Gastroesophageal sphincter (tissue), 3 donors: ENCODE data around the gene UBE2I.

Experiments
- POLR2AphosphoS5 ChIP-seq: sonication (generic); formaldehyde crosslinking; IDR thresholded peaks from one replicate; pipeline ENCODE4 v1.6.1; 2017; ENCODE audit warnings: antibody characterized with exemption
- TF ChIP-seq, protein P1 (sequence below), 4 experiments: fragments of 200-600 bp in 2 of 4; fragments of 450-650 bp in 2 of 4; sonication (generic) in 1 of 4; IDR thresholded peaks; one replicate each; pipeline ENCODE4 v1.5.1; 2017 to 2019; ENCODE audit warnings: antibody characterized with exemption in 4 of 4, mild to moderate bottlenecking in 2 of 4, moderate library complexity in 2 of 4

DNA sequence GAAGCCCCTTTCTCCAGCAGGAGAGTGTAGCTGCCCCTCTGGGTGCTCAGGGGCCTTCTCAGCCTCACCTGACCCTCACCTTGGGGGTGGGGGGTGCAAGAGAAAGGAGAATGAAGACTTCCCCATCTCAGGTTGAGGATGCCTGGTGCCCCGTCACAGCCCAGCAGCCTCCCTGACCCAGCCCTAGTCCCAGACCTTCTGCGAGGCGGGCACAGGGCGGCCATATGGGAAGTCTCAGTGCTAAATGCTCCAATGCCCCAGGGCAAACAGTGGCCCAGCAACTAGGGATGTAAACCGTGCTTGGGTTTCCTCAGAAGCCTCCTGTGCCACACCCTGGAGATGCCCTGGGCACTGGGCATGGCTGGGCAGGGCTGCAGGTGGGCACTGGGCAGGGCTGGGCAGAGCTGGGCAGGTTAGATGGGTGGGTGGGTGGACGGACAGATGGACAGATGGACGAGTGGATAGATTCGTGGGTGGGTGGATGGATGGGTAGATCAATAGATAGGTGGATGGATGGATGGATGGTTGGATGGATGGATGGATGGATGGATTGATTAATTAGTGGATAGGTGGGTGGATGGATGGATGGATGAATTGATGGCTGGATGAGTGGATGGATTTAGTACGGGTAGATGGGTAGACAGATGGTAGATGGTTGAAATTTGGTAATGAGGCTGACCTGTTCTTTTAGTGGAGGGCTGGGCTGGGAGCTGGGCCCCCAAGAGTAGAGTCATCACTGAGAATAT, 36.8 kb upstream of the UBE2I start:
- TF ChIP-seq, protein P1, sequence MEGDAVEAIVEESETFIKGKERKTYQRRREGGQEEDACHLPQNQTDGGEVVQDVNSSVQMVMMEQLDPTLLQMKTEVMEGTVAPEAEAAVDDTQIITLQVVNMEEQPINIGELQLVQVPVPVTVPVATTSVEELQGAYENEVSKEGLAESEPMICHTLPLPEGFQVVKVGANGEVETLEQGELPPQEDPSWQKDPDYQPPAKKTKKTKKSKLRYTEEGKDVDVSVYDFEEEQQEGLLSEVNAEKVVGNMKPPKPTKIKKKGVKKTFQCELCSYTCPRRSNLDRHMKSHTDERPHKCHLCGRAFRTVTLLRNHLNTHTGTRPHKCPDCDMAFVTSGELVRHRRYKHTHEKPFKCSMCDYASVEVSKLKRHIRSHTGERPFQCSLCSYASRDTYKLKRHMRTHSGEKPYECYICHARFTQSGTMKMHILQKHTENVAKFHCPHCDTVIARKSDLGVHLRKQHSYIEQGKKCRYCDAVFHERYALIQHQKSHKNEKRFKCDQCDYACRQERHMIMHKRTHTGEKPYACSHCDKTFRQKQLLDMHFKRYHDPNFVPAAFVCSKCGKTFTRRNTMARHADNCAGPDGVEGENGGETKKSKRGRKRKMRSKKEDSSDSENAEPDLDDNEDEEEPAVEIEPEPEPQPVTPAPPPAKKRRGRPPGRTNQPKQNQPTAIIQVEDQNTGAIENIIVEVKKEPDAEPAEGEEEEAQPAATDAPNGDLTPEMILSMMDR (IDR thresholded peaks at IDR 0.05) = no peak
- no peak for TF ChIP-seq POLR2AphosphoS5
